ENCODE measurements around the gene GTF3C5.
"Not testable (repeated sequence)": the region's sequence is repeated elsewhere in the genome, so short reads cannot be mapped to it uniquely, and the experiment has no call there.

The GTF3C5 gene

DNA sequence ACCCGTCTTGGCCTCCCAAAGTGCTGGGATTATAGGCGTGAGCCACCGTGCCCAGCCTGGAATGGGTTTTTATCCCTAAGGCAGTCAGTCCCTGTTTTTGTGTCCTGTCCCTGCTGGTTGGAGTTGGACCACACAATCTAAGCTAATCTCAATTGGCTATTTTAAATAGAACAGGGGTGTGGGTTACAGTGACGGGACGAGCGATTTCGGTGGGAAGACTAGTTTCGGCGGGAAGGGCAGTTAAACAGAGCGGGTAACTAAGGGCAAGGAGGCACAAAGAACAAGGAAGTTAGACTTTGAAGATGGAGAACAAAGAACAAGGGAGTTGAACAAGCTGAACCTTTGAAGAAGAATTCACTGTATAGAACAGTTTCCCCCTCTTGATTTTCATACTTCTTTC lies 1.4 kb downstream of the GTF3C5 start:
- Histone ChIP-seq H3K79me1 (ENCODE audit: low read depth, low read length) (peaks cover 14% of the 10 kb centered on the region), H3K4me1 (ENCODE audit: control insufficient read depth in 2 of 2, insufficient read depth in 1 of 2, low read depth in 1 of 2, low read length in 2 of 2) (peaks cover 8 to 13% of the 10 kb centered on the region in 2 donors), H3K18ac (ENCODE audit: low read length) (no peak overlapping the region), H4K91ac (ENCODE audit: low read depth, low read length, poor library complexity) (no peak overlapping the region), H3K36me3 (replicated peaks in 1 of 2; ENCODE audit: control insufficient read depth in 2 of 2, insufficient read depth in 2 of 2, low read length in 2 of 2) (peaks cover 2 to 53% of the 10 kb centered on the region in 2 donors), H3K14ac (ENCODE audit: low read length) (no peak overlapping the region), H3K27ac (replicated peaks; ENCODE audit: low read length) (no peak overlapping the region), H3K23ac (ENCODE audit: low read depth, low read length, poor library complexity) (no peak overlapping the region), H2AK5ac (ENCODE audit: low read depth, low read length) (no peak overlapping the region), H3K4me3 (ENCODE audit: low read length in 2 of 2) (peak overlapping the region in 1 of 2 donors; percentile 90), H2BK15ac (ENCODE audit: low read length) (no peak overlapping the region), H2BK5ac (ENCODE audit: low read length) (no peak overlapping the region), H2AFZ (ENCODE audit: low read length) (no peak overlapping the region), H4K8ac (ENCODE audit: low read depth, low read length) (no peak overlapping the region), H3K9ac (ENCODE audit: low read depth, low read length, poor library complexity) (no peak overlapping the region), H3K9me3 (replicated peaks in 1 of 2; ENCODE audit: control insufficient read depth in 2 of 2, insufficient read depth in 1 of 2, low read depth in 1 of 2, low read length in 2 of 2) (peaks cover 1 to 15% of the 10 kb centered on the region in 2 donors), H3K4me2 (ENCODE audit: insufficient read depth, low read length, poor library complexity, severe bottlenecking) (peak overlapping the region; percentile 28), H2BK120ac (ENCODE audit: low read depth, low read length) (no peak overlapping the region), H2BK12ac (ENCODE audit: low read length) (no peak overlapping the region), H3K27me3 (ENCODE audit: control insufficient read depth in 3 of 3, insufficient read depth in 3 of 3, low read depth in 1 of 3, low read length in 3 of 3) (no peaks in the 10 kb centered on the region), H3K4ac (ENCODE audit: low read length) (no peak overlapping the region)
- DNase-seq (ENCODE audit: low spot score) = no peak
- no CpG with 5 or more reads among the region's 10 CpGs for WGBS, 2 donors (ENCODE audit: extremely low coverage in 2 of 2, insufficient read length in 2 of 2, insufficient replicate concordance in 1 of 2)

DNA sequence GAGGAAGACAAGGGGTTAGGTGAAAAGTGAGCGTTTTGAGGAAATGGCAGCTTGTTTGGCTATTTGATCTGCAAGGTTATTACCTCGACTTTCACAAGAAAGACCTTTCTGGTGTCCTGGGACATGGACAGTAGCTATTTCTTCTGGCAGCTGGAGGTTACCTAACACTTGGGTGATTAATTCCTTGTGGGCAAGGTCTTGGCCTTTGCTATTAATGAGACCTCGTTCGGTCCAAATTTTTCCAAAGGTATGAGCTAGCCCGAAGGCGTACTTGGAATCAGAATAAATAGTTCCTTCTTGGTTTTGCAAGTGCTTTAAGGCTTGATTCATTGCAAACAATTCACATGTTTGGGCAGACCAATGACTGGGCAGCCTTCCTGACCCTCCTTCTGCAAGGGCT lies 4.9 kb downstream of the GTF3C5 start:
- DNase-seq (ENCODE audit: low spot score) = no peak
- Histone ChIP-seq H3K36me3 (replicated peaks in 1 of 2; ENCODE audit: control insufficient read depth in 2 of 2, insufficient read depth in 2 of 2, low read length in 2 of 2) (peaks cover 2 to 79% of the 10 kb centered on the region in 2 donors), H3K14ac (ENCODE audit: low read length) (no peak overlapping the region)

DNA sequence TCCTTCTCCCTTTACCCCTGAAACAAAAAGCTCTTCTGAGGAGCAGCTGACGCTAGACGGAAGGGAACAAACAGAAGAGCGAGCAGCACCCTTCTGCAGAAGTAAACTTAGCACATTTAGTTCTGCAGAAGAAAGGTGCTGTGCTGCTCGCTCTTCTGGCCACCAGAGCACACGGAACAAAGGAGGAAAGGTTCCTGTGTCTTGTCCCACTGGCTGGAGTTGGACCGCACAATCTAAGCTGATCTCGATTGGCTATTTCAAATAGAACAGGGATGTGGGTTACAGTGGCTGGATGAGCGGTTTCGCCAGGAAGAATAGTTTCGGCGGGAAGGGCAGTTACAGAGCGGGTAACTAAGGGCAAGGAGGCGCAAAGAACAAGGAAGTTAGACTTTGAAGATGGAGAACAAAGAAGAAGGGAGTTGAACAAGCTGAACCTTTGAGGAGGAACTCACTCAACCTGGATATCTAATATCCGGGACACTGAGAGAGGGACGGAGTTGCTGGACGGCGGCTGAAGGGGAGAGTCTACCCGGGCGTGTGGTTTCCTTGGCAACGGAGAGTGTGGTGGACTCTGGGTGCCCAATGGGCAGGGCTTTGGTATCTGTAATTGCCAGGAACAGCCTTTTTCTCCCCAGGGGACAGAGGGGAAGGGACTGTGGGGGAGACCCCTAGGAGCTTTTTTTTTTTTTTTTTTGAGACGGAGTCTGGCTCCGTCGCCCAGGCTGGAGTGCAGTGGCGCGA lies 7.1 kb downstream of the GTF3C5 start:
- Histone ChIP-seq H2AFZ (ENCODE audit: low read length) (no peak overlapping the region), H3K23ac (ENCODE audit: low read depth, low read length, poor library complexity) (no peak overlapping the region), H2BK5ac (ENCODE audit: low read length) (no peak overlapping the region), H3K9me3 (replicated peaks in 1 of 2; ENCODE audit: control insufficient read depth in 2 of 2, insufficient read depth in 1 of 2, low read depth in 1 of 2, low read length in 2 of 2) (peaks cover 0 to 12% of the 10 kb centered on the region in 2 donors), H2BK12ac (ENCODE audit: low read length) (no peak overlapping the region), H2AK5ac (ENCODE audit: low read depth, low read length) (no peak overlapping the region), H3K36me3 (replicated peaks in 1 of 2; ENCODE audit: control insufficient read depth in 2 of 2, insufficient read depth in 2 of 2, low read length in 2 of 2) (peaks cover 18 to 90% of the 10 kb centered on the region in 2 donors), H3K18ac (ENCODE audit: low read length) (no peak overlapping the region), H2BK120ac (ENCODE audit: low read depth, low read length) (no peak overlapping the region), H3K9ac (ENCODE audit: low read depth, low read length, poor library complexity) (no peak overlapping the region), H4K8ac (ENCODE audit: low read depth, low read length) (no peak overlapping the region), H3K14ac (ENCODE audit: low read length) (no peak overlapping the region), H3K4ac (ENCODE audit: low read length) (no peak overlapping the region), H3K79me1 (ENCODE audit: low read depth, low read length) (peaks cover 10% of the 10 kb centered on the region), H4K91ac (ENCODE audit: low read depth, low read length, poor library complexity) (no peak overlapping the region), H3K27ac (replicated peaks; ENCODE audit: low read length) (no peak overlapping the region), H3K4me1 (ENCODE audit: control insufficient read depth in 2 of 2, insufficient read depth in 1 of 2, low read depth in 1 of 2, low read length in 2 of 2) (no peaks in the 10 kb centered on the region), H3K27me3 (ENCODE audit: control insufficient read depth in 3 of 3, insufficient read depth in 3 of 3, low read depth in 1 of 3, low read length in 3 of 3) (no peaks in the 10 kb centered on the region), H3K4me2 (ENCODE audit: insufficient read depth, low read length, poor library complexity, severe bottlenecking) (no peak overlapping the region), H2BK15ac (ENCODE audit: low read length) (no peak overlapping the region), H3K4me3 (ENCODE audit: low read length in 2 of 2) (no peak overlapping the region)
- DNase-seq (ENCODE audit: low spot score) = no peak
- WGBS, 2 donors (ENCODE audit: extremely low coverage in 2 of 2, insufficient read length in 2 of 2, insufficient replicate concordance in 1 of 2) = no CpG with 5 or more reads among the region's 25 CpGs

More for the DNA sequence above, 4.9 kb downstream of the GTF3C5 start:
- H3K23ac ChIP-seq (ENCODE audit: low read depth, low read length, poor library complexity) = no peak overlapping the region
- no peak overlapping the region for H3K18ac ChIP-seq (ENCODE audit: low read length)
- H3K4me1 ChIP-seq (ENCODE audit: control insufficient read depth in 2 of 2, insufficient read depth in 1 of 2, low read depth in 1 of 2, low read length in 2 of 2) = peaks cover 6 to 8% of the 10 kb centered on the region in 2 donors
- no peak overlapping the region for H2BK120ac ChIP-seq (ENCODE audit: low read depth, low read length)
- H4K8ac ChIP-seq (ENCODE audit: low read depth, low read length) = no peak overlapping the region
- no CpG with 5 or more reads among the region's 6 CpGs for WGBS, 2 donors (ENCODE audit: extremely low coverage in 2 of 2, insufficient read length in 2 of 2, insufficient replicate concordance in 1 of 2)
- no peak overlapping the region for H2BK15ac ChIP-seq (ENCODE audit: low read length)
- no peak overlapping the region for H2BK5ac ChIP-seq (ENCODE audit: low read length)
- no peak overlapping the region for H2AFZ ChIP-seq (ENCODE audit: low read length)
- no peak overlapping the region for H3K4me2 ChIP-seq (ENCODE audit: insufficient read depth, low read length, poor library complexity, severe bottlenecking)
- no peak overlapping the region for H3K9ac ChIP-seq (ENCODE audit: low read depth, low read length, poor library complexity)
- H3K79me1 ChIP-seq (ENCODE audit: low read depth, low read length) = peaks cover 14% of the 10 kb centered on the region
- H2AK5ac ChIP-seq (ENCODE audit: low read depth, low read length) = no peak overlapping the region
- no peak overlapping the region for H2BK12ac ChIP-seq (ENCODE audit: low read length)
- H3K27ac ChIP-seq (replicated peaks; ENCODE audit: low read length) = no peak overlapping the region
- no peaks in the 10 kb centered on the region for H3K27me3 ChIP-seq (ENCODE audit: control insufficient read depth in 3 of 3, insufficient read depth in 3 of 3, low read depth in 1 of 3, low read length in 3 of 3)
- H4K91ac ChIP-seq (ENCODE audit: low read depth, low read length, poor library complexity) = no peak overlapping the region
- H3K4me3 ChIP-seq (ENCODE audit: low read length in 2 of 2) = no peak overlapping the region
- H3K4ac ChIP-seq (ENCODE audit: low read length) = no peak overlapping the region
- H3K9me3 ChIP-seq (replicated peaks in 1 of 2; ENCODE audit: control insufficient read depth in 2 of 2, insufficient read depth in 1 of 2, low read depth in 1 of 2, low read length in 2 of 2) = peaks cover 1 to 15% of the 10 kb centered on the region in 2 donors

DNA sequence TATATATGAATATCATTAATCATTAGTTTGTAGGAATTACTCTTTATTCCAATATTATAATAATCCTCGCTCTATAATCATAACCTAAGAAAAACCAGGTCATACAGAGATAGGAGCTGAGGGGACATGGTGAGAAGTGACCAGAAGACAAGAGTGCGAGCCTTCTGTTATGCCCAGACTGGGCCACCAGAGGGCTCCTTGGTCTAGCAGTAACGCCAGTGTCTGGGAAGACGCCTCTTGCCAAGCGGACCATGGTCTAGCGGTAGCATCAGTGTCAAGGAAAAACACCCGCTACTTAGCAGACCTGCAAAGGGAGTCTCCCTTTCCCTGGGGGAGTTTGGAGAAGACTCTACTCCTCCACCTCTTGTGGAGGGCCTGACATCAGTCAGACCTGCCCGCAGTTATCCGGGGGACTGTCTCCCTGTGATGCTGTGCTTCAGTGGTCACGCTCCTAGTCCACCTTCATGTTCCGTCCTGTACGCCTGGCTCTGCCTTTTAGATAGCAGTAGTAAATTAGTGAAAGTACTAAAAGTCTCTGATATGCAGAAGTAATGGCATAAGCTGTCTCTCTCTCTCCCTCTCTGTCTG lies 10.2 kb downstream of the GTF3C5 start:
- not testable (repeated sequence) for H2BK15ac ChIP-seq (ENCODE audit: low read length); H2BK120ac ChIP-seq (ENCODE audit: low read depth, low read length); H3K9ac ChIP-seq (ENCODE audit: low read depth, low read length, poor library complexity); H2BK12ac ChIP-seq (ENCODE audit: low read length); H3K9me3 ChIP-seq (replicated peaks in 1 of 2; ENCODE audit: control insufficient read depth in 2 of 2, insufficient read depth in 1 of 2, low read depth in 1 of 2, low read length in 2 of 2); H3K27ac ChIP-seq (replicated peaks; ENCODE audit: low read length); H3K4me1 ChIP-seq (ENCODE audit: control insufficient read depth in 2 of 2, insufficient read depth in 1 of 2, low read depth in 1 of 2, low read length in 2 of 2); H3K27me3 ChIP-seq (ENCODE audit: control insufficient read depth in 3 of 3, insufficient read depth in 3 of 3, low read depth in 1 of 3, low read length in 3 of 3); H3K18ac ChIP-seq (ENCODE audit: low read length); H2AK5ac ChIP-seq (ENCODE audit: low read depth, low read length); H2AFZ ChIP-seq (ENCODE audit: low read length); H4K91ac ChIP-seq (ENCODE audit: low read depth, low read length, poor library complexity); H3K79me1 ChIP-seq (ENCODE audit: low read depth, low read length); H3K4me2 ChIP-seq (ENCODE audit: insufficient read depth, low read length, poor library complexity, severe bottlenecking); H2BK5ac ChIP-seq (ENCODE audit: low read length); H3K4ac ChIP-seq (ENCODE audit: low read length); H3K23ac ChIP-seq (ENCODE audit: low read depth, low read length, poor library complexity); DNase-seq (ENCODE audit: low spot score); H4K8ac ChIP-seq (ENCODE audit: low read depth, low read length); H3K4me3 ChIP-seq (ENCODE audit: low read length in 2 of 2); H3K14ac ChIP-seq (ENCODE audit: low read length)
- H3K36me3 ChIP-seq (replicated peaks in 1 of 2; ENCODE audit: control insufficient read depth in 2 of 2, insufficient read depth in 2 of 2, low read length in 2 of 2) = peaks cover 39 to 90% of the 10 kb centered on the region in 2 donors
- WGBS, 2 donors (ENCODE audit: extremely low coverage in 2 of 2, insufficient read length in 2 of 2, insufficient replicate concordance in 1 of 2) = no CpG with 5 or more reads among the region's 12 CpGs

Measured in neuronal stem cell (in vitro differentiated cells).